ENCODE measurements around the gene A2M.

Gene A2M

GRCh38 chr12:9103050-9103849 is 12.5 kb downstream of the A2M start:
- Histone ChIP-seq H3K4me3 (no peak overlapping the region), H3K27ac (no peak overlapping the region)

GRCh38 chr12:9101018-9101687 is 14.6 kb downstream of the A2M start:
- Histone ChIP-seq H3K27ac (no peak overlapping the region), H3K4me3 (no peak overlapping the region)

DNA sequence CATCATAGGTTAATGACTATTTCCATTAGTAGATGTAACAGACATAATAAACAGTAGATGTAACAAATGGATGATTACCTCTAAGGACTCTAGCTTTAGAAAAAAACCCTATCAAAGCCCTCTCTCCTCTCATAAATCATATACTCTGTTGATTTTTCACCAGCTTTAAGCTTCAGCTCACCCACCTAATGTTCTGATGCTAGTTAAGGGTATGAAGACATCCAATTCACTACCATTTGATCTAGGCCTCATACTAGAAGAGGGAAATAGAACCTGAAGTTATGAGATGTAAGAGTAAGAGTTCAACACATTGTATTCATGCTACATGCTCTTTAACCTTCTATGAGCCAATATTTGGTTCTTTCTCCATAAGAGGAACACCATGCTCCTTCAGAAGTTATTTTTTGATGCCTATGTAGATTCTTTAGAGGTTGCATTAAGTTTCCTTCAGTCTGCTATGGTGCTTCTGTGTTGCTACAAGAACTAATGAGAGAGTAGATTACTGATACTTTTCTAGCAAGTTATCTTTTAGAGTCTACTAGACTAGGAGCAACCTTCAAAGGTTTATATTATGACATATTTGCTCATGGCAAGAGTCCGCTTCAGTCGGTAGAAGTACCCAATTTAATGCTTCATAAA is 16.0 kb downstream of the A2M start:
- Histone ChIP-seq H3K27ac (no peak overlapping the region), H3K4me3 (no peak overlapping the region)

- H3K27ac ChIP-seq = no peak overlapping the region
Measured at GRCh38 chr12:9098463-9099026, 17.2 kb downstream of the A2M start.

DNA sequence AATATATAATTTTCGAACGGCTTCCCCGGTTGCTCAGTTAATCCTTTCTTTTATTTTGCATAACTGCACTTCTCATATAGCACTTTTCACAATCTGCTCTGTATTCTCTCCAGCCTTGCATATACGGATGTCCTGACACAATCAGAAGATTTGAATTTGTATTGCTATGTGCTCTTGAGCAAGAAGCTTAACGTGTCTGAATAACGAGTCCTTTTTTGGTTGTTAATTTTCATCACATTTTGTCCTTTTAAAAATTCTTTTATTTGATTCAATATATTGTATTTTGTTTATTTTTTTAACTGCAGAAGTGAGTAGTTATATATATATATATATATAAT is 17.6 kb downstream of the A2M start:
- no peak overlapping the region for H3K4me3 ChIP-seq
- no peak overlapping the region for H3K27ac ChIP-seq

More at GRCh38 chr12:9098463-9099026, 17.2 kb downstream of the A2M start:
- no peak overlapping the region for H3K4me3 ChIP-seq

- Histone ChIP-seq H3K27ac (no peak overlapping the region), H3K4me3 (no peak overlapping the region)
Measured at GRCh38 chr12:9096563-9097176, 19.0 kb downstream of the A2M start.

- Histone ChIP-seq H3K4me3 (no peak overlapping the region), H3K27ac (no peak overlapping the region)
Measured at GRCh38 chr12:9095322-9095721, 20.4 kb downstream of the A2M start.

- Histone ChIP-seq H3K4me3 (no peak overlapping the region), H3K27ac (no peak overlapping the region)
Measured at GRCh38 chr12:9094512-9095206, 21.1 kb downstream of the A2M start.

- H3K4me3 ChIP-seq = no peak overlapping the region
- H3K27ac ChIP-seq = no peak overlapping the region
Measured at GRCh38 chr12:9091891-9092598, 23.7 kb downstream of the A2M start.

- H3K27ac ChIP-seq = no peak overlapping the region
- H3K4me3 ChIP-seq = no peak overlapping the region
Measured at GRCh38 chr12:9090220-9090619, 25.5 kb downstream of the A2M start.

DNA sequence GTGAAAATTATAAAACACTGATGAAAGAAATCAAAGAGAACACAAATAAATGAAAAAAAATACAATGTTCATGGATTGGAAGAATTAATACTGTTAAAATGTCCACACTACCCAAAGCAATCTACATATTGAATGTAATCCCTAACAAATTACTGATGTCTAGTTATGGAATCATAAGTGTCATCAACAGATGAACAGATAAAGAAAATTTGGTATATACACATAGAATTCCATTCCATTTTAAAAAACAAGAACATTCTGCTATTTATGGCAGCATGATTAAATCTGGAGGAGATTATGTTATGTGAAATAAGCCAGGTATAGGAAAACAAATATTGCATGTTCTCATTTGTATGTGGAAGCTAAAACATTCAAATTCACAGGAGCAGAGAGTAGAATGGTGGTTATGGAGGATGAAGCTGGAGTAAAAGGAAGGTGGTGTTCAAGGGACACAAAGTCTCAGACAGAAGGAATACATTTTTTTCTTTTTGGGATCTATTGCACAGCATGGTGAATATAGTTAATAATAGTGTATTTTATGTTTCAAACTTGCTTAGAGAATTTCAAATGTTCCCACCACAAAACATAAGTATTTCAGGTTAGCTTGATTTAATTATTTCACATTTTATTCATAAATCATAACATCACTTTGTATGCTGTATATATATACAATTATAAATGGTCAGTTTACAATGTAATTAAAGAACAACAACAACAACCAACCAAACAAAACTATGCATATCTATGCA is 28.5 kb downstream of the A2M start:
- Histone ChIP-seq H3K4me3 (no peak overlapping the region), H3K27ac (no peak overlapping the region)

DNA sequence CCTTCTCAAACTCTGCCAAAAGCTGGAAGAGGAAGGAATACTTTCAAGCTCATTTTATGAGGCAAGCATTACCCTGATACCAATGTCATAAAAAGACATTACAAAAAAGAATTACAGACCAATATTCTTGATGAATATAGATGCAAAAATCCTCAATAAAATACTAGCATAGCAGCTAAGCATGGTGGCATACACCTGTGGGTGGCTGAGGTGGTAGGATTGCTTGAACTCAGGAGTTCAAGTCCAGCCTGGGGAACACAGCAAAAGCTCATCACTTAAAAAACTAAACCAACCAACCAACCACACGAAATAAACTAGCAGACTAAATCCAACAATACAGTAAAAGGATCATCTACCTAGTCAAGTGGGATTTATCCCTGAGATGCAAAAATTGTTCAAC is 29.6 kb downstream of the A2M start:
- H3K27ac ChIP-seq = no peak overlapping the region
- H3K4me3 ChIP-seq = no peak overlapping the region

- Histone ChIP-seq H3K27ac (no peak overlapping the region), H3K4me3 (no peak overlapping the region)
Measured at GRCh38 chr12:9084417-9084816, 31.3 kb downstream of the A2M start.

DNA sequence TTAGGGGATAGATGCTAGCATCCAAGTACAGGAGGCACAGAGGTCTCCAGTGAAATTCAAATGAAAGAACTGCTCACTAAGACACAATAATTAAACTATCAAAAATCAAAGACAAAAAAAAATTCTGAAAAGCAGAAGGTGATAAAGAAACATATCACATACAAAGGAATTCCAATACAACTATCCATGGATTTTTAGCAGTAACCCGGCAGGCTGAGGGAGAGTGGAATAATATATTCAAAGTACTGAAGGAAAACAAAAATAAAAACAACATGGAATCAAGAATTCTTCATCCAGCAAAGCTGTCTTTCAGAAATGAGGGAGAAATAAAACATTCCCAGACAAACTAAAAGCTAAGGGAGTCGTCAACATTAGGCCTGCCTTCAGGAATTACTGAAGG is 31.9 kb downstream of the A2M start:
- Histone ChIP-seq H3K27ac (no peak overlapping the region), H3K4me3 (no peak overlapping the region)

DNA sequence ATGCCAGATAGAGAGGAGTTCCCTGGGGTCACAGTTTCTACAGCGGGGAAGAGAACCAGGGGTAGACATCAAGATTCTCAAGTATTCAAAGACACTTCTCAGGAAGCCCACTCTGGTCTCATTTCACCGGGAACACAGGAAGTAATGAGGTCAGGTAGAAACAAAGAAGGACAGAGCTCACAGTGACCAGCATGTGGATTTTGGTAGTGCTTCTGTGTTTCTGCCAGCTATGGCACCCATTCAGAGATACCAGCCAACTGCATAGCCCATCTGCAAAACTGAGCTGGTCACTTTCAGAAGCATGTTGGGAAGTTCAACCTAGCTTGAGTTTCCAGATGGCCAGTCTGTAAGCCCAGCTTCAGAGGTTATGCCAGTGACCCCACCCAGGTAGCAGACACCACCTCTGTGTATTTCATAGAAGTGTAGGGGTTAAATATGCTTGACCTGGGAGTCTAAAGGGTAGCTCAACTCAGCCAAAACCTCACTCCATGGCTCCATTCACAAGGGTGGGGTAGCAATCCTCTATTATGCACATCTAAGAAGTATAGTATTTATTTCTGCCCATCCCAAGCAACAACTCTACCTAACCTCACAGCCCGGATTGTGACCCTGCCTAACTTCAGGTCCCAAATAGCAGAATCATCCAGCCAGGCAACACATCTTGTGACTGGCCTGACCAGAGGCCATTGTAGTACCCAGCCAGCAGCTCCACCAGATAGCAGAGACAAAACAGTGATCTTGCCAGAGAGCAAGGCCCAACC is 33.9 kb downstream of the A2M start:
- no peak overlapping the region for H3K27ac ChIP-seq

GRCh38 chr12:9079883-9080675 is 35.6 kb downstream of the A2M start:
- Histone ChIP-seq H3K27ac (no peak overlapping the region), H3K4me3 (no peak overlapping the region)

More for the DNA sequence above, 33.9 kb downstream of the A2M start:
- no peak overlapping the region for H3K4me3 ChIP-seq

DNA sequence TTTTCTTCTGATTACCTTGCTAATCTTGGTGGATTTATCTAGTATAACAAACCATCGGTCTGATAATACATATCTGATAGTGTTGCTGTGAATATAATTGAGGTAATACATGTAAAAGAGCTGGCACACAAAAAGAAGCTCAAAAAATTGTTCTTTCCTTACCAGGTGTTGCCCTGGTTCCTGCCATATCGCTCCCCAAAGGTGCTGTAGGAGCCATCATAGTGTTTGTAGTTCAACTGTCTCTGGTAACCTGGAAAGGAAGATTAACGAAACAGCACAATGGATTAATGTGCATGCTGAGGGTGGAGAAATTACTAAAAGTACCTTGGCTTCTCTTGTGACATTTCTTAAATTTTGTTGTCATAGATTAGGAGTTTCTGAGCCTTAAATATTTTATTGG is 36.6 kb downstream of the A2M start:
- Histone ChIP-seq H3K4me3 (no peak overlapping the region), H3K27ac (no peak overlapping the region)

Measured in skin epidermis (tissue), 12 donors.